Panc1 (cell line): Measurements from ENCODE around the gene B4GALNT4.

Experiments used
- CTCF ChIP-seq: fragments of 450-650 bp; IDR thresholded peaks from 2 replicates; pipeline ENCODE4 v1.5.1; 2017; ENCODE audit warnings: mild to moderate bottlenecking
- POLR2AphosphoS5 ChIP-seq: IDR thresholded peaks from 2 replicates; pipeline ENCODE4 v1.6.1; 2012; ENCODE audit warnings: mild to moderate bottlenecking, low read depth, low read length, moderate library complexity

- no peak for TF ChIP-seq CTCF
- no peak; the same call in 1 of the 2 replicates for TF ChIP-seq POLR2AphosphoS5
Observed at GRCh38 chr11:403761-404431, 34.6 kb downstream of the B4GALNT4 start.
